Measurements from ENCODE around the gene TM7SF2. TPM values are rescaled to one million over a fixed set of nuclear protein-coding genes. Genes with fewer than 3 reads are reported as not detected.
A peak's percentile ranks its signal among the peaks of the same experiment; 100 is the strongest.

The TM7SF2 gene
- total and polyA plus RNA-seq, 2 of the 8 experiments (the other 6 are each of a cell fraction or from before 2014, with no cell fraction given), result 40.1 to 96.0 TPM

GRCh38 chr11:65132238-65132987 is 20.7 kb downstream of the TM7SF2 start:
- Histone ChIP-seq H3K14ac (ENCODE audit: insufficient read length) (no peak overlapping the region), H2BK120ac (replicated peaks; ENCODE audit: low read depth, low read length) (no peak overlapping the region), H3K79me2 (ENCODE audit: control insufficient read depth in 1 of 2, insufficient read depth in 2 of 2, low read length in 2 of 2) (peaks cover 0 to 15% of the 10 kb centered on the region in 2 experiments; a peak in 1 of 4 replicates), H3K4me2 (ENCODE audit: insufficient read depth in 1 of 2, low read depth in 2 of 2, low read length in 2 of 2) (peak overlapping the region; percentile 77 to 91; a peak in 2 of 4 replicates), H3K27me3 (replicated peaks in 1 of 4; ENCODE audit: control insufficient read depth in 3 of 4, extremely low read depth in 1 of 4, insufficient read depth in 3 of 4, low read length in 3 of 4) (no peaks in the 10 kb centered on the region), H2AFZ (ENCODE audit: low read length) (no peak overlapping the region), H3K23me2 (ENCODE audit: low read depth, low read length) (peaks cover 14% of the 10 kb centered on the region), H2AK5ac (ENCODE audit: low read depth, low read length) (no peak overlapping the region), H3K36me3 (ENCODE audit: control insufficient read depth in 2 of 4, insufficient read depth in 4 of 4, low read length in 3 of 4) (peaks cover 14 to 38% (median 32%) of the 10 kb centered on the region in 4 experiments; a peak in 7 of 8 replicates), H3K27ac (ENCODE audit: low read depth, low read length) (no peak overlapping the region), H4K8ac (ENCODE audit: extremely low read depth, insufficient read depth, low read length) (peak overlapping the region; percentile 29; the same call in 1 of the 2 replicates), H2BK12ac (ENCODE audit: low read depth, low read length) (0 out of 2 replicates have a peak overlapping the region, but pooled peaks have one; percentile 23), H3K4me1 (replicated peaks in 1 of 4; ENCODE audit: control insufficient read depth in 3 of 4, insufficient read depth in 4 of 4, low read length in 3 of 4) (peaks cover 0 to 13% (median 7%) of the 10 kb centered on the region in 4 experiments; a peak in 6 of 7 replicates), H3K79me1 (ENCODE audit: low read depth, low read length) (peaks cover 3% of the 10 kb centered on the region; the same call in 1 of the 2 replicates), H3K9me3 (ENCODE audit: insufficient read depth in 2 of 2, low read depth in 1 of 2, low read length in 1 of 2) (no peaks in the 10 kb centered on the region), H3K23ac (ENCODE audit: insufficient read length) (no peak overlapping the region), H3K56ac (replicated peaks; ENCODE audit: insufficient read length, low read depth, low read length) (no peak overlapping the region), H4K20me1 (replicated peaks in 1 of 2; ENCODE audit: control insufficient read depth in 1 of 2, insufficient read depth in 2 of 2, low read length in 2 of 2) (peaks cover 0 to 14% of the 10 kb centered on the region in 2 experiments), H4K91ac (replicated peaks; ENCODE audit: insufficient read length, low read length) (no peak overlapping the region), H3K4me3 (ENCODE audit: extremely low read depth in 1 of 4, insufficient read depth in 2 of 4, low read depth in 3 of 4, low read length in 4 of 4) (no peak overlapping the region), H4K5ac (ENCODE audit: insufficient read length, low read depth, low read length) (no peak overlapping the region), H2BK20ac (ENCODE audit: low read length) (no peak overlapping the region), H3K4ac (replicated peaks; ENCODE audit: insufficient read length, low read depth, low read length) (no peak overlapping the region), H3K9ac (replicated peaks in 1 of 4; ENCODE audit: extremely low read depth in 1 of 4, low read depth in 3 of 4, low read length in 3 of 4) (no peak overlapping the region), H3K18ac (ENCODE audit: extremely low read depth, low read length) (no peak overlapping the region), H2BK5ac (ENCODE audit: low read depth, low read length) (no peak overlapping the region), H2BK15ac (ENCODE audit: low read length) (no peak overlapping the region)
- TF ChIP-seq RBBP5 (IDR thresholded peaks at IDR 0.05; ENCODE audit: borderline replicate concordance, low read depth, low read length), result no peak
- no peak for TF ChIP-seq SP4 (IDR thresholded peaks at IDR 0.05; ENCODE audit: low read length)
- no peak for TF ChIP-seq FOSL1 (IDR thresholded peaks at IDR 0.05; ENCODE audit: insufficient read depth, low read depth, low read length)
- no peak for TF ChIP-seq BCL11A (IDR thresholded peaks at IDR 0.05; ENCODE audit: low read depth in 2 of 2, low read length in 2 of 2)
- TF ChIP-seq EGR1 (IDR thresholded peaks at IDR 0.05; ENCODE audit: borderline replicate concordance, low read depth, low read length), result no peak
- TF ChIP-seq SUZ12 (IDR thresholded peaks at IDR 0.05; ENCODE audit: low read length), result no peak
- no peak for TF ChIP-seq NANOG (IDR thresholded peaks at IDR 0.05; ENCODE audit: insufficient read depth, low read depth, low read length, poor library complexity, severe bottlenecking)
- FAIRE-seq (no peak), DNase-seq (ENCODE audit: low read depth in 1 of 2, low spot score in 2 of 2) (no peak)
- WGBS, 2 experiments (ENCODE audit: extremely low coverage in 1 of 2, insufficient coverage in 1 of 2, insufficient read length in 1 of 2, insufficient replicate concordance in 2 of 2, low coverage in 1 of 2, low lambda C conversion rate in 2 of 2, missing lambda C conversion rate in 1 of 2), result 85% methylated on average over 10 of the region's 10 CpGs; no CpG with 5 or more reads in 1 of the 2 experiments
- ChIA-PET CTCF (ENCODE audit: partially characterized antibody) (interaction anchor here (0.8 to 9.5 kb wide), 5 partner anchors 14 to 285 kb away, joined by 3 to 71 read pairs (median 5); partner anchors contain the start of gene TM7SF2), POLR2A (ENCODE audit: partially characterized antibody) (interaction anchor here (1.5 to 15.8 kb wide), 2 partner anchors 17 to 196 kb away, joined by 3 to 305 read pairs; partner anchors contain the start of genes FAU, GPHA2, MRPL49 and TM7SF2)
